AG10803 (cell line): ENCODE measurements around the gene HOXD9.

Source experiments
- DNase-seq: peaks from one replicate; pipeline ENCODE4 v3.0.0; 2010; ENCODE audit warnings: low read depth
- H3K4me3 ChIP-seq: 2 replicates; pipeline ENCODE4 v1.5.1; 2011; ENCODE audit warnings: mild to moderate bottlenecking, low read length, control low read depth
- TF ChIP-seq, protein P1 (sequence below): conservative IDR thresholded peaks from 2 replicates; pipeline ENCODE4 v1.5.1; 2011; ENCODE audit warnings: mild to moderate bottlenecking, low read length, control low read depth, inconsistent platforms

HOXD9 gene

GRCh38 chr2:176096986-176097819, 25.3 kb upstream of the HOXD9 start:
- peak; percentile 56 for DNase-seq
- TF ChIP-seq, protein P1, sequence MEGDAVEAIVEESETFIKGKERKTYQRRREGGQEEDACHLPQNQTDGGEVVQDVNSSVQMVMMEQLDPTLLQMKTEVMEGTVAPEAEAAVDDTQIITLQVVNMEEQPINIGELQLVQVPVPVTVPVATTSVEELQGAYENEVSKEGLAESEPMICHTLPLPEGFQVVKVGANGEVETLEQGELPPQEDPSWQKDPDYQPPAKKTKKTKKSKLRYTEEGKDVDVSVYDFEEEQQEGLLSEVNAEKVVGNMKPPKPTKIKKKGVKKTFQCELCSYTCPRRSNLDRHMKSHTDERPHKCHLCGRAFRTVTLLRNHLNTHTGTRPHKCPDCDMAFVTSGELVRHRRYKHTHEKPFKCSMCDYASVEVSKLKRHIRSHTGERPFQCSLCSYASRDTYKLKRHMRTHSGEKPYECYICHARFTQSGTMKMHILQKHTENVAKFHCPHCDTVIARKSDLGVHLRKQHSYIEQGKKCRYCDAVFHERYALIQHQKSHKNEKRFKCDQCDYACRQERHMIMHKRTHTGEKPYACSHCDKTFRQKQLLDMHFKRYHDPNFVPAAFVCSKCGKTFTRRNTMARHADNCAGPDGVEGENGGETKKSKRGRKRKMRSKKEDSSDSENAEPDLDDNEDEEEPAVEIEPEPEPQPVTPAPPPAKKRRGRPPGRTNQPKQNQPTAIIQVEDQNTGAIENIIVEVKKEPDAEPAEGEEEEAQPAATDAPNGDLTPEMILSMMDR: peak; percentile 80
- H3K4me3 ChIP-seq: peak overlapping the region; percentile 58

GRCh38 chr2:176097820-176098365, 24.6 kb upstream of the HOXD9 start:
- TF ChIP-seq, protein P1: no peak
- H3K4me3 ChIP-seq: no peak overlapping the region; the same call in 1 of the 2 replicates
- no peak for DNase-seq

GRCh38 chr2:176098366-176099158, 24.0 kb upstream of the HOXD9 start:
- no peak overlapping the region for H3K4me3 ChIP-seq
- TF ChIP-seq, protein P1: no peak
- no peak for DNase-seq

GRCh38 chr2:176099159-176099727, 23.3 kb upstream of the HOXD9 start:
- H3K4me3 ChIP-seq: no peak overlapping the region
- DNase-seq: no peak
- TF ChIP-seq, protein P1: no peak

DNA sequence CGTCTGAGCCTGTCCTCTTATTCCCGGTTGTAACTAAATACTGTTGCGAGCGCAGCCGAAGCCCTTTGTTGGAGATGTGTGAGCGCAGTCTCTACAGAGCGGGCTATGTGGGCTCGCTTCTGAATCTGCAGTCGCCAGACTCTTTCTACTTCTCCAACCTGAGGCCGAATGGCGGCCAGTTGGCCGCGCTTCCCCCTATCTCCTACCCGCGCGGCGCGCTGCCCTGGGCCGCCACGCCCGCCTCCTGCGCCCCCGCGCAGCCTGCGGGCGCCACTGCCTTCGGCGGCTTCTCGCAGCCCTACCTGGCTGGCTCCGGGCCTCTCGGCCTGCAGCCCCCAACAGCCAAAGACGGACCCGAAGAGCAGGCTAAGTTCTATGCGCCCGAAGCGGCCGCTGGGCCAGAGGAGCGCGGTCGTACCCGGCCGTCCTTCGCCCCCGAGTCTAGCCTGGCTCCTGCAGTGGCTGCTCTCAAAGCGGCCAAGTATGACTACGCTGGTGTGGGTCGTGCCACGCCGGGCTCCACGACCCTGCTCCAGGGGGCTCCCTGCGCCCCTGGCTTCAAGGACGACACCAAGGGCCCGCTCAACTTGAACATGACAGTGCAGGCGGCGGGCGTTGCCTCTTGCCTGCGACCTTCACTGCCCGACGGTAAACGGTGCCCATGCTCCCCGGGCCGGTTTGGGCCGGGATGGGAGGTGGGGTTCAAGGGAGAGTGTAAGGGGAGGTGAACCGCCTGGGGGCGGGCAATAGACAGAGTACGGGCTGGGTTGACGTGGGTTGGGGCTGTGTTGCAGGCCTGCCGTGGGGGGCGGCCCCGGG, 22.6 kb upstream of the HOXD9 start, which contains the start of gene HOXD12:
Gene HOXD12, plus strand, starts transcription at position 68 of the 819 bp plus-strand sequence. Its CDS starts 7 bp downstream, at position 75.
- TF ChIP-seq, protein P1: no peak
- no peak within 1 kb of the TSS for H3K4me3 ChIP-seq
- DNase-seq: no peak

- no peak overlapping the region for H3K4me3 ChIP-seq
- TF ChIP-seq, protein P1: no peak
- no peak for DNase-seq
Observed at GRCh38 chr2:176100547-176101140, 21.9 kb upstream of the HOXD9 start.
